Neural crest cell (in vitro differentiated cells): ENCODE measurements around the gene ASPSCR1. TPM values are rescaled to one million over a fixed set of nuclear protein-coding genes. Genes with fewer than 3 reads are reported as not detected.
A peak's percentile ranks its signal among the peaks of the same experiment; 100 is the strongest.

Experiments used
- DNase-seq: peaks from one replicate; pipeline ENCODE4 v3.0.0; 2021; ENCODE audit warnings: low read depth, mixed read lengths, low spot score
- H3K27ac Mint-ChIP-seq: one replicate; pipeline ENCODE4 v1.8.0; 2021; ENCODE audit warnings: mild to moderate bottlenecking, mixed read lengths; ENCODE audit not compliant: unreplicated experiment
- H3K27me3 Mint-ChIP-seq: 2 replicates; pipeline ENCODE4 v1.8.0; 2021; ENCODE audit warnings: low read depth, mild to moderate bottlenecking, mixed read lengths
- H3K36me3 Mint-ChIP-seq: 2 replicates; pipeline ENCODE4 v1.8.0; 2021; ENCODE audit warnings: low read depth, mild to moderate bottlenecking, mixed read lengths
- H3K4me1 Mint-ChIP-seq: 2 replicates; pipeline ENCODE4 v1.8.0; 2021; ENCODE audit warnings: mixed read lengths
- H3K4me3 Mint-ChIP-seq: one replicate; pipeline ENCODE4 v1.8.0; 2021; ENCODE audit warnings: mild to moderate bottlenecking, mixed read lengths
- H3K9me3 Mint-ChIP-seq: 2 replicates; pipeline ENCODE4 v1.8.0; 2021; ENCODE audit warnings: mixed read lengths
- CTCF ChIP-seq: fragments of 200-600 bp; sonication (generic); conservative IDR thresholded peaks from 2 replicates; pipeline ENCODE4 v1.5.0; 2021; ENCODE audit warnings: antibody characterized with exemption, mild to moderate bottlenecking
- total RNA-seq: library from RNA; stranded (reverse); gene quantifications from 2 replicates; pipeline ENCODE4 v1.2.1, GENCODE V29; 2021

The ASPSCR1 gene
- total RNA-seq, 1 donor from 2014 or later, result 51.9 TPM

- Mint-ChIP-seq H3K27me3 (peaks cover 2% of the 10 kb centered on the region), H3K9me3 (no peaks in the 10 kb centered on the region), H3K27ac (no peak overlapping the region), H3K4me1 (peaks cover 23% of the 10 kb centered on the region), H3K36me3 (no peaks in the 10 kb centered on the region), H3K4me3 (peak overlapping the region; percentile 74)
- no peak for TF ChIP-seq CTCF
- no peak for DNase-seq
Observed at GRCh38 chr17:81934098-81934757, 43.2 kb upstream of the ASPSCR1 start.

- no peak for TF ChIP-seq CTCF
- Mint-ChIP-seq H3K4me1 (peaks cover 23% of the 10 kb centered on the region), H3K4me3 (peak overlapping the region; percentile 84), H3K27me3 (no peaks in the 10 kb centered on the region), H3K9me3 (no peaks in the 10 kb centered on the region), H3K27ac (no peak overlapping the region), H3K36me3 (no peaks in the 10 kb centered on the region)
- DNase-seq, result no peak
Observed at GRCh38 chr17:81934850-81935708, 42.4 kb upstream of the ASPSCR1 start.

GRCh38 chr17:81935709-81936084, 41.7 kb upstream of the ASPSCR1 start:
- no peak for TF ChIP-seq CTCF

GRCh38 chr17:81939218-81939617, 38.2 kb upstream of the ASPSCR1 start:
- Mint-ChIP-seq H3K4me3 (peak overlapping the region; percentile 31), H3K27me3 (no peaks in the 10 kb centered on the region)

More at GRCh38 chr17:81935709-81936084, 41.7 kb upstream of the ASPSCR1 start:
- Mint-ChIP-seq H3K4me1 (peaks cover 23% of the 10 kb centered on the region), H3K4me3 (peak overlapping the region; percentile 84), H3K27me3 (no peaks in the 10 kb centered on the region), H3K27ac (no peak overlapping the region), H3K9me3 (no peaks in the 10 kb centered on the region), H3K36me3 (no peaks in the 10 kb centered on the region)
- no peak for DNase-seq

GRCh38 chr17:81939881-81940385, 37.5 kb upstream of the ASPSCR1 start:
- no peaks in the 10 kb centered on the region for H3K9me3 Mint-ChIP-seq
- peak overlapping the region; percentile 12 for H3K4me3 Mint-ChIP-seq
- no peak for DNase-seq
- peaks cover 26% of the 10 kb centered on the region for H3K4me1 Mint-ChIP-seq
- H3K27ac Mint-ChIP-seq, result no peak overlapping the region
- TF ChIP-seq CTCF, result no peak
- no peaks in the 10 kb centered on the region for H3K27me3 Mint-ChIP-seq
- no peaks in the 10 kb centered on the region for H3K36me3 Mint-ChIP-seq

More at GRCh38 chr17:81939218-81939617, 38.2 kb upstream of the ASPSCR1 start:
- TF ChIP-seq CTCF, result no peak
- Mint-ChIP-seq H3K36me3 (no peaks in the 10 kb centered on the region), H3K9me3 (no peaks in the 10 kb centered on the region), H3K4me1 (peaks cover 26% of the 10 kb centered on the region), H3K27ac (no peak overlapping the region)
- no peak for DNase-seq
